EL (cell line): ENCODE results near the gene HEPACAM2.

Source experiments
- DNase-seq: peaks from one replicate; pipeline ENCODE4 v3.0.0-alpha.2; 2016

HEPACAM2 gene

DNA sequence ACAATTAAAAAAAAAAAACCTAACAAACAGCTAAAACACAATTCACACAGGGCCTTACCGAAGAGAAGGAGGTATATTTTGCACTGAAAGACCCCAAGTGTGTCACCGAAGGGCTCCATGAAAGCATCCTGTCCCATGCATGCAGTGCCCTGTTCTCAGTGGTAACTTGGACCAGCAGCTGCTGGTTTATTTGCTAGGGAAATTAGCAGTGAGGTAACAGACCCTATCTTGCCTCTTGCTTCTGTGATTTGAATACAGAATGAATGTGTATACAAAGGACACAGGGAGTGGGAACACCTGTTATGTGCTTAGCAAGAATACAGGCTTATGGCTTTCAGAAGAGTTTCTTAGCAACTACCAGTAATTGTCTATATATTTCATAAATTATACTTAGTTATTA, at the start of gene HEPACAM2:
Gene HEPACAM2 (minus strand): TSS at position 160 of the 400 bp plus-strand sequence.
- no peak for DNase-seq

DNA sequence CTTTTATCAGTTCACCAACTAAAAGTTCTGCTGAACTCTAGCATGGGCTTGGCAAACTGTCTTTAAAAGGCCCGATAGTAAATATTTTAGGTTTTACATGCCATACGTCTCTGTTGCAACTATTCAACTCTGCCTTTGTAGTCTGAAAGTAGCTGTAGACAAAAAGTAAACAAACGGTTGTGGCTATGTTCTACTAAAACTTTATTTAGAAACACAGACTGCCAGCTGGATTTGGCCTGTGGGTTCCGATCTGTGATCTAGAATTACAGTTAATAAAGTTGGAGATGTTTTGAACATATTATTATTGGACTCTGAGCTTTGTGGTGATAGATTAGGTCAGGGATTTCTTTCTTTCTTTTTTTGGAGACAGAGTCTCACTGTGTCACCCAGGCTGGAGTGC, 39.0 kb upstream of the HEPACAM2 start:
- no peak for DNase-seq

DNA sequence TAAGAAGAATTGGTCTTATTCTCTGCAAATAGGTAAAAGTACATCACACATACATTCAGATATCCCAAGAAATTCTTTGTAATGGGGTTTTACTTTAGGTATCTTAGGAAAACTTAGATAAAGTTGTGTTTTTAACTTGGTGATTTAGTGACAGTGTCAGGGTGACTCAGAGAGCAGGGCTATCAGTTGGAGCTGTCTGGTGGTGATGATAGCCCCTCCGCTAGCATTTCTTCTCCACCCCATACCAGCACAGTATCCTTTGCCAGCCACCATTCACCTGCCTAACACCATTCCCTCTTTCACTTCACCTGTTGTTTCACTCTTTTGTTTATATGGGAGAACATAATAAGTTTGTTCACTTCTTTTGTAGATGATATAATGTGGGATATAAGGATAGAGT, 36.3 kb upstream of the HEPACAM2 start:
- DNase-seq: no peak

DNA sequence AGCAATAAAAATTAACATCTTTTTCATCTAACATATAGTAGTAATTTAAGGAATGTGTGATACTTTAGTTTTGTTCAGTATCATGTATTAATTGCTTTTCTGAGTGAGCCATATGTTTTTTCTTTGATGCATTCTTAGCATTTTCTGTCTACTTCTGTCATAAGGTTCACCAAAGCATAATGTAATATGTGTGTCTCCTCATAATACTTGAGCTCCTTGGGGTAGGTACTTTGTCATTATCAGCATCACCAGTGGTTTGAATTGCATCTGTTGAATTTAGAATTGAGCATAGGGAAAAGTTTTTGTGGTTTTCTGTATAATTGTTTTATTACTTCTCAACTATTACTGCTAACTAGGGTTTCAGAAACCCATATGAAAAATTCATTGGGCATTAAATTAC, 32.4 kb upstream of the HEPACAM2 start:
- DNase-seq: no peak

DNA sequence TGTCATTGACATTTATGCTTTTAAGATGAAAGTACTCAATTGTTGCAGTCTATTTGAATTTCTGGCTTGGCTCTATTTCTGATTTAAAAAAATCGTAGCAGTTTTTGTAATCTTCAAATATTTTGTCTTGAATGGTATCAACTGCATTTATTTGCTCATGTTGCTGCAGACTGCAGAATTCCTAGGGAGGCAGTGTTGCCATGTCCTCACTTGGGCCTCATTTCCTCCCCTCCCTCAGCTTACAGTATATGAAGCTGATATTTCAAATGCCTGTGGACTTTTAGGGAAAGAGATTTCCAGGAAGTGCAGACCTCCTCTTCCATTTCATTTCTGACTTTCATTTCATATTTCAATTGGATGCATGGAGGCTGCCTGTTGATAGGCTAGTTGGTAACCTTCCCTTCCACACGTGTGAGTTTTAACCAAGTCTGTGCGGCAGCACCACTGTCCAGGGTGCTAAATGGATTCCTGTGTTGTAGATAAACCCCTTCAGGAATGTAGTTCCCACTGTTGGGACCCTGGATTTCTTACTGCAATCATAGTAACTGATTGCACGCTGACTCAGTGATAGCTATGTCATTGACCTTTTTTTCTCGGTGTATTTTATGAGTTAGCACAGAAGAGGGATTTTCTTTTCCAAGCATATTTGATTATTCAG, 23.4 kb upstream of the HEPACAM2 start:
- DNase-seq: peak; percentile 6

DNA sequence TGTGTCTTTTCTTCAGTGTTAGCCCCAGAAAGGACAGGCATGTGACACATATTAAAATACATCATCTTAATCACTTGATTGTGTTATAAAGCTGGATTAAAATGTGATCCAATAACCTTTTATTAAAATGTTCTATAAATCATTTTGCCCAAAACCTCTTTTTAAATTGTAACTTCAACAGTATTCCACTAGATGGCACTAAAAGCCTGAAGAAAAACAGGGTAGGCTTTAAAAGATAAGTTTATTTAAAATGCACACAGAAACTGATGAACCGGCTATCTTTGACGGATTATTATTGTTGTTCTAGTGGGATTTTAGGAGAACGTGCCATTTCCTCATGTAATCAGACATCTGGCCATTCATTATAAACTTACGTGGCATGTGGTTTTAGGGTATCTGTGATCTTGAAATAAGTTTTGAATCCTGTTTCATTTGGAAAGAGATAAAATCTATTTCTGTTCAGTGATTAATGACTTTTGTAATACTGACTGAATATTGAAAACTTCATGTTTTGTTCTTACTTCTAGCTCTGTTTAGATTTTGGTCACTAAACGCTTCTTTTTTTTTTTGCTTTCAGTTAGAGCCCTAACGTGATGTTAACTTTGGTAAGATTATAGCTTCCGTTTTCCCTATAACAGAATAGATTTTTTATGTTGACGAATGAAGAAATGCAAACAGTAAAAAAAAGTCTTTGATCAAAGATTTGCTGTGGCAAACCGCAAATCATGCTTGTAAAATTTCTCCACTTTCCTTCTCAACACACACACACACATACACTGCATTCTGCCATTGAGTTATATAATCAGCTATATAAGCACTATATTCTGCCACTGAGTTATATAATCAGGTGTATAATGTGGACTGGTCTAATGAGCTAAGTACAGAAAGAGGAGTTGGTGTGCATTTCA, 19.5 kb upstream of the HEPACAM2 start:
- DNase-seq: peak; percentile 31

DNA sequence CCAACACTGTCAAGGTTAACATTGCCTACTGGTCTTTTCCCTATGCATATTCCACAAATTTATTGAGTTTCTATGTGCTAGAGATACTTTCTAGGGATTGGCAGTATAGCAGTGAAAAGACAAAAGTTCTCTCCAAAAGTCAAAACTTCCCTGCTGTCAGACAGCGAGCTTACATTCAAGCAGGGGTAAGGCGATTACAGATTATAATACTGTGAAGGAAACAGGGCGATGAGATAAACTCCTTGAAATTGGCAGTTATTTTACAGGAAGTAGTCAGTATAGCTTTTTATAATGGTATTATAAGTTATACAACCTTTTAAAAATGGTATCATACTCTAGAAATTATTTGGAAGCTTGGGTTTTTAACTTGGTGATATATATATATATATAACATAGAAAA, 15.8 kb upstream of the HEPACAM2 start:
- no peak for DNase-seq

DNA sequence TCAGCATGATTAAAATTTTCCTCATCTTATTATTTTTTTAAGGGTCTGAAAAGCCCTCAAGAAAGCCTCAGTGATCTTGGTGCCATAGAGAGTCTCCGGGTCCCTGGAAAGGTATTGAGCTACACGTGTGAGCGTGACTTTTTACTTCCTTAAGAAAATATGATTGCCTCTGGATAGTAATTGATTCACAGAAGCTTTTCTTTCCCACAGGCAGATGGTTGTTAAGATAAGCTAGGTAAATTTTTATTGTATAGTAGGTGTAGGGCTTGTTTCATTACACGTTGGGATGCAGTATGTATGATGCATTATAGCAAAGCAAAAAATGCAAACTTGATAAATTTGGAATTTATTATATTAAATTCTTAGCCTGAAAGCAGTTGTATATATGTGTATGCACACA, 13.6 kb upstream of the HEPACAM2 start:
- DNase-seq: no peak

DNA sequence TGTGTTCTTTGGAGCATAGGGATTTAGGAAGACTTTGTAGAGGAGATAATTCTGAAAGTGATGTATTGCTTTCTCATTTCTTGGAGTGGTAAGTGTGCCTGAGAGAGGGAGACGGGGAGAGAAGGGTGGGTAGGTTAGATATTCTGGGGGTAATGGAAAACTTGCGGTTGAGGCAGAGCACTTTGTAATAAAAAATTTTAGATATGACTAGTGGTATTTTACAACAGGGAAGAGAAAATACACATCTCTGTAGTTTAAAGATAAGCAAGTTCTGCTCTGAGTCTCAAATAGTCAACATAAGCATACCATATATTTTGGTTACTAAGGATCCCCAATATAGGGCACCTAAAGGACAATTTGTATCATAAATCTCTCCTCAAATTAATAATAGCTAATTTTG, 12.5 kb upstream of the HEPACAM2 start:
- DNase-seq: no peak

DNA sequence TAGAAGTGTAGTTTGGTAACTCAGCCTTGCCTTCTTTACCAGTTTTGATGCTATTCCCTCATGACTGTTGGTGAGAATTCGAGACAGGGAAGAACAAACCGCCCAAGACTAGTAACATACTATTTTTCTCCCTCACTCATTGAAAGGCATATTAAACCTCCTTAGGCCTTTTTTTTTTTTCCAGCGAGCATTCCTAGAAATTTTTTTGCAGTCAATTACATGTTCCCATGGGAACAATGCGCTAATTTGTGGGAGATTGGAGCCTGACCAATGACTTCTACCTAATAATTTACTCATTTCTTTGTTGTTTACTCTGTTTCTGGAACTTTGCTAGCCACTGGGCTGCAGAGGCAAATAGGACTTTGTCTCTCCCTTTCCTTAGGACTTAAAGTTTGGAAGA, 11.9 kb upstream of the HEPACAM2 start:
- no peak for DNase-seq

DNA sequence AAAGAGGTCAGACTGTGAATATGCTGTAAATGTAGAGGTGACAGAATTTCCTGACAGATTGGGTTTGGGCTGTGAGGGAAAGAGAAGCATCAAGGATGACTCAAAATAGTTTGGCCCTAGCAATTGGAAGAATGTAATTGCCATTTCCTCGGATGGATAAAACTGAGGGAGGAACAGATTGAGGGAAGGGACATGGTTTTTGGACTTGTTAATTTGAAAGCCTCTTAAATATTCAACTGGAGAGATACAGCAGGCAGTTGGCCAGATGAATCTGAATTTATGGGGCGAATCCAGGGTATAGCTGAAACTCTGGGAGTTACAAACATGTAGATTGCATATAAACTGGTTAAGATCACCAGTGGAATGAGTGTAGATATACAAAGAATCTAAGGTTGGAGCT, 9.3 kb upstream of the HEPACAM2 start:
- no peak for DNase-seq

DNA sequence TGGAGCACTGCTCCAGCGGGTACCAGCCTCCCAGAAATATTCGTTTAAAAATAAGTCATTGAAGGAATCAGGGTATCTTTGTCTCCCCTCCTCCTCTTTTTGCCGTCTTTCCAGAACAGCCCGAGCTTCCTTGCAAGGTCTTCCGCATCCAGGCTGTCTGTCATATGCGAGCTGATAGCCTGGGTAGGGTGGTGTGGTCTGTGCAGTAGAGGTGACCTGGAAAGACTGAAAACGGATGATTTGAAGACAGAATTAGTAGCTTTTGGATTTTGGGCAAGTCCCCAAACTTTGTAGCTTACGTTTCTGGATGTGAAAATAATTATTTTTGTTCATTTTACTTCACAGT, 6.4 kb upstream of the HEPACAM2 start:
- DNase-seq: peak; percentile 10

DNA sequence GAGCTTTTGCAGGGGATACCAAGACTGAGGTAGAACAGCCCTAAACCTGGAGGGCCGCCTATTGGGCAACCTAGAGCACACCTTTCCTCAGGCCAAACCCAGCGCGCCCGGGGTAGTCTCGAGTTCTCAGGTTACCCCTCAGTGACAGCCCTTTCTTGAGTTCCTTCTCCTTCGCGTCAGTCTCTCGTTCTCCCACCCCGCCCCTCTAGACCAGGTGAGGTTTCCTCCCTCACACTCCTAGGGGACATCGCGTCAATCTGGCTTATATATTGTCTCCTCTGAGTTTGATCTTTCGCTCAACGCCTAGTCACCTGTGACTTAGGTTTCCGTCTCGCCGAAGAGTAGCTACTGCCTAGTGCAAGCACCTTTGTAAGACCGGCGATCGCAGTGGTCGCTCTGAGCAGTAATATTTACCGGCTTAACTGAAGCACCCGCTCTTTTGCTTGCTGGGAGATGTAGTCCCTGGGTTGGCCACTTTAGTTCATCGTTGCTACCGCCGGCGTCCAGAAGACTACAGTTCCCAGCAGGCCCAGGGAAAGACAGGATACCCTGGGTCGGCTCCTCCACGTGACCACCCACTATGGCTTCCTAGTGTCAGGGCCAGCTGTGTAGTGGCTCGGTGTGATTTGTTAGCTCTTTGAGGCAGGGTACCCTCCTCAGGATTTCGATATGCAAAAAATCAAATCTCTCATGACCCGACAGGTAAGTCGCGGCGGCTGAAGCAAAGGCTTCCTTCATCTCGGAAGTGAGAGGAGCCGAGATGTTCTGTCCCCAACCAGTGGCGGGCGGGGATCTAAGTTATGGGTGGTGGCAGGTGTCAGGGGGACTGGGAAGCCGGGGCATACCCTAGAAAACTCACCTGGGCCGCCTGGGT, 5.8 kb upstream of the HEPACAM2 start, which contains the start of gene VPS50:
Gene VPS50 (plus strand): TSS at position 568 of the 874 bp plus-strand sequence. CDS start 102 bp downstream, at position 670.
- DNase-seq: peak; percentile 96

DNA sequence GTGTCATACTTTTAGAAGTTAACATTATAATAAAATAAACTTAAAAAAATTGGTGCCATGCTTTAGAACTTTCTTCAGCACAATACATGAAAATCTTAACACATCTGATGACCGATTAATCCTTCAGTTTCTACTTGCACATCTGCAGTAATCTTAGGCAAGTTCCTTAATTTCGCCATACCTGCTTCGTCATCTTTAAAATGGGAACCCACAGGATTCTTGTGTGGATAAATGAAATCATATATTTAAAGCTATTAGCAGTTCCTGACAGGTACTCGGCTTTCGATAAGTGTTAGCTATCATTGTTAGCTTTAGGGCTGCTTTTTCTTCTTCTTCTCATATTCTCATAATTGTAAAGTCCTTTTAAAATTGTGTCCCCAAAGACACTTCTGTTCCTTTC, 5.0 kb upstream of the HEPACAM2 start:
- no peak for DNase-seq

DNA sequence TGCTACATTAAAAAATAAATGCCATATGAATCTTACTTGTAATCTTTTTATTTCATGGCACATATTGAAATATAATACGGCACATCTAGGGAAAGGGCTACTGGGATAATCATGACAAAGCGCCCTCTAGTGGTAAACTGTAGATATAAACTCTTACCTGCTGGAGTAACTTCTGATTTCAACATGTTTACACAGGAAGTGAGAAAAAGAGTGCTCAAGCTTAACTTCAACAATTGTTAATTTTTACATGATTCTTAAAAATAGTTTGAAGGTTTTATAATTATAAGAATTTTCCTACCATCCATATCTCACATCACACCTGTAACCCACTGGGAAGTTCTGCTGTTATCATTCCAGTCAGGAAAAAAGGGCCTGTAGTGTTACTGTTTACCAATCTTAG, 2.0 kb upstream of the HEPACAM2 start:
- DNase-seq: peak; percentile 57

DNA sequence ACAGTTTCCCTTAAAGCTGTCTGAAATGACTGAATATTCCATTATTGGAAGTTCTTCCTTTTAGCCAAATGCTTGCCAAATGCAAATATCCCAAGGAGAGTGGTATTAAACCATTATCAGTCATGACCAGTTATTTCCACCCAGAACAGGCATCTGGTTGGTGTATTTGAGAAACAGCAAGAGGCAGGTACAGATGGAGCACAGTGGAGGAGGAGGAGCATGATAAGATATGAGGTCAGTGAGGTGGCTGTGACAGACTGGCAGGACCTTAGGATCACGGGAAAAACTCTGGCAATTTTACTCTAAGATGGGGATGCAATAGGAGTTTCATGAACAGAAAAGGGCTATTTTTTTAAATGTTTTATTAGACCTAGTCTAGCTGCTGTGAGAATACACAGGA, 6.4 kb downstream of the HEPACAM2 start:
- DNase-seq: no peak

DNA sequence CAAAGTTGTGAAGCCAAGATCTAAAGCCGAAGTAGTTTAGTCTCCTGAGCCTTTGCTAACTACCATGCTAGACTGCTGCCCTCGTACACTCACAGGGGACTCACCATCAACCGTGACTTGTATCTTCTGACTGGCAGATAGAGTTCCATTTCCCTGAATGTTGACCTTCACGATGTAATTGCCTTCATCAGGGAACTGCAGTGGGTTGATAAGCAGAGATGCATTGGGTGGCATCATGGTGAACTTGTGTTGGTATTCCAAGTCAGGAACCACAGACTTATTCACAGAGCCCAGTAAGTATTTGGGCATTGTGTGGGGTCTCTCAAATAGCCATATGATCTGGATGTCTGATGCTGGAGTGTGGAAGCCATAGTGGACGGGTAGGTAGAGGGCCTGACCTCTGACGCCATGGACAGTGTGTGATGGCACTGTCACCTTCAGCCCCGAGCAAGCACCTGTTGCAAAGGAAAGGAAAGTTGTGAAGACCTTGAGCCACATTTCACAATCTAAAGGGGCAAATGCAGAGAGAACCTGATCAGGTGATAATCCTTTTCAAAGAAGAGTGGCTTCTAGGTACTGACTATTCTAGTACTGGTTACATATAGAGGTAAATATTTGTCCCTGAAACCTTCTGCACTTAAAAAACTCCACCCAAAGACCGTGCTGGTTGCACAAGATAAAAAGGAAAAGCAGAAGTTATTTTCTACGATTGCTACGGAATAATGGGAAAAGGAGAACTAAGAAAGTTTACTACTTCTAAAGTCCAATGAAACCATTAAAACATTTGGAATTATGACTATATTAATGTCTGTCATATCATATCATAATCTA, 7.1 kb downstream of the HEPACAM2 start:
- DNase-seq: no peak

DNA sequence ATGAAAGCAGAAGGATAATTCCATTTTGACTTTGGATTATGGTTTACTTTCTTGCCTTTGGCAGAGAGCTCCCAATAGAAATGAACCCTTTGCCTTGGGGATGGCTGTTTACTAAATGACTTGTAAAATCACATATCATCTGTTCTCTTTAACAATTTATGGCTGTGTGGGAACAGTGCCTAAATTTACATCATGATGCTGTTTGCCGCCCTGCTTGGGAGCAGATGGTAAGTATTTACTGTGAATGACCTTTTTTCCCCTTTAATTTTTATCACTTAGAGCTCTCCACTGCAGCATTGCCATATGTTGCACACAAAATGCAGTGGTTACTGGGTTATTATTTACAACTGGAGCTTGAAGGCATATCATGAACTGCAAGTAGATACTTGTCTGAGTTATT, 13.4 kb downstream of the HEPACAM2 start:
- no peak for DNase-seq

DNA sequence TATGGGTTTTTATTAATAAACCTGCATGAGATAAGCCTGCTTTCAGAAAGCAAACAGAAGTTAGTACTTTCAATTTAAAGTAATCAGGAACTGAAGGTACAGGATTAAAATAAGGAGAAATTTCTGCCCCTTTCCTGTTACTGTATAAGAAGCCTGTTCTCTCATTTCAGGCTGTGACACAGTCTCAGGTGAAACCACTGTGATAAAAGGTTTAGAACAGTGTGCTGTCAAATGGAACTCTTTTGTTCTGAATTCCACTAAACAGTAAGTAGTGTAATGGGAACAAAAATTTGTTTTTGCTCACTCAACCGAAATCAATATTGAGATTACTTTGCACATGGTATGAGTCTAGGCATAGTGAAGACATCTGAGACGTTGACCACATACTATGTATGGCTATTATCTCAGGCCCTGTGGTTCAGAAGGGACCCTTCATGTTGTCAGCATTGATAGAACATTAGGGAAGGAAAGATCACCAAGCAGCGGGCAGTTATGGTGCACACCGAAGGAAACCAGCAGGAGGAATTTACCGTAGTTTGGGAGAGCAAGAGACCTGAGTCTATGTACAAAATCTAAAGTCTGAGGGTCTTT, 14.9 kb downstream of the HEPACAM2 start:
- DNase-seq: no peak

DNA sequence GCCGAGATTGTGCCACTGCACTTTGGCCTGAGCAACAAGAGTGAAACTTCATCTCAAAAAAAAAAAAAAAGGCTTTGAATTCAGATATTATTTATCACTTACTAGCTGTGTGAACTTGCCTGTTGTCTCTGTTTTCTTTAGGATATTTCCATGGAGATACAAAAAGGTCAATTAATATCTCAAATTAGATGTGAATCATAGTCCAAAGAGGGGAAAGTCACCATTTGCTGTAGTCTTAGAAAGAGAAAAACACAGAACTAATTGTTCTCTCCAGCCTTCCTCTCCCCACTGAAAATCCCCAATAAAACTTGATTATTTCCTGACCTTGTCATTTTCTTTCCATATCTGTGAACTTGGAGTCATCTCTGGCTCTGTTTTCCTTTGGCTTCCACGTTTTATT, 21.2 kb downstream of the HEPACAM2 start:
- DNase-seq: no peak

DNA sequence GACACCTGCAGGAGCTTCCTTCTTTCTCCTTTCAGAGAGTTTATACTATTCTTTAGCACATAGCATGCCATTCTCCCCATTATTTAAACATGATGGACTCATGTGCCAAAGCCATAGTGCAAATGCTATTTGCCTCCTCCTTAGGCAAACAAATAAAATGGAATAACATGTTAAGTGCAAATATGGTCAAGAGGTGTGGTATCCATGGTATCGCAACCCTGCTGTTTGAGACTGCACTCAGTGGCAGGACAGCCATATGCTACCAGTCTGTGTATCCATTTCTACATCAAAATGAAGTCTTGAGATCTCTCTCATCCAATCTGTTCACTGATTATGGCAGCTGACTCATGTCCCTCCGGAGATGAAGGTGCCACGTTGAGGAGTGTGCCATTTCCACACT, 22.8 kb downstream of the HEPACAM2 start:
- no peak for DNase-seq
